HL-60 (cell line): ENCODE measurements around the gene KIF20B.
A peak's percentile ranks its signal among the peaks of the same experiment; 100 is the strongest.

ENCODE experiments used
- DNase-seq, 2 experiments: peaks; one replicate each; pipeline ENCODE4 v3.0.0-alpha.2; 2010 to 2020; ENCODE audit warnings: low read depth in 1 of 2, low spot score in 1 of 2
- H3K27ac ChIP-seq: fragments of 250-450 bp; sonication (Bioruptor Pico); replicated peaks from 2 replicates; pipeline ENCODE4 v1.5.1; 2020; ENCODE audit warnings: mild to moderate bottlenecking, moderate library complexity
- H3K27me3 ChIP-seq: fragments of 250-450 bp; sonication (Bioruptor Pico); 2 replicates; pipeline ENCODE4 v1.5.1; 2021; ENCODE audit warnings: mild to moderate bottlenecking, moderate library complexity; ENCODE audit not compliant: insufficient read depth, poor library complexity, severe bottlenecking
- H3K4me3 ChIP-seq: replicated peaks from 2 replicates; pipeline ENCODE4 v1.5.1; 2011; ENCODE audit warnings: mild to moderate bottlenecking, control low read depth, low read length; ENCODE audit not compliant: insufficient read depth
- CTCF ChIP-seq: IDR thresholded peaks from one replicate; pipeline ENCODE4 v1.5.1; 2011; ENCODE audit warnings: low read length, control low read depth, inconsistent platforms; ENCODE audit not compliant: insufficient read depth
- GABPA ChIP-seq: IDR thresholded peaks from 2 replicates; pipeline ENCODE4 v1.6.1; 2012; ENCODE audit warnings: low read depth
- POLR2AphosphoS5 ChIP-seq: IDR thresholded peaks from 2 replicates; pipeline ENCODE4 v1.6.1; 2012; ENCODE audit warnings: low read depth
- REST ChIP-seq: IDR thresholded peaks from 2 replicates; pipeline ENCODE4 v1.6.1; 2012; ENCODE audit warnings: low read depth; ENCODE audit not compliant: insufficient replicate concordance
- SPI1 ChIP-seq: IDR thresholded peaks from 2 replicates; pipeline ENCODE4 v1.6.1; 2012; ENCODE audit warnings: low read depth, mild to moderate bottlenecking, borderline replicate concordance

The KIF20B gene

GRCh38 chr10:89683883-89684282 is 17.5 kb upstream of the KIF20B start:
- DNase-seq: no peak
- no peak overlapping the region for H3K4me3 ChIP-seq
- no peaks in the 10 kb centered on the region for H3K27me3 ChIP-seq
- no peak for TF ChIP-seq SPI1
- no peak for TF ChIP-seq POLR2AphosphoS5
- TF ChIP-seq CTCF: no peak
- TF ChIP-seq REST: no peak
- TF ChIP-seq GABPA: no peak
- H3K27ac ChIP-seq: no peak overlapping the region

GRCh38 chr10:89684604-89685003 is 16.8 kb upstream of the KIF20B start:
- Histone ChIP-seq H3K27ac (no peak overlapping the region), H3K4me3 (no peak overlapping the region), H3K27me3 (no peaks in the 10 kb centered on the region)
- TF ChIP-seq POLR2AphosphoS5: no peak
- no peak for TF ChIP-seq REST
- TF ChIP-seq SPI1: no peak
- no peak for TF ChIP-seq GABPA
- peak in 1 of 2 experiments; percentile 33 for DNase-seq

GRCh38 chr10:89685936-89686335 is 15.5 kb upstream of the KIF20B start:
- H3K27me3 ChIP-seq: no peaks in the 10 kb centered on the region
- TF ChIP-seq SPI1 (no peak), CTCF (no peak), GABPA (no peak), POLR2AphosphoS5 (no peak), REST (no peak)
- no peak for DNase-seq
- no peak overlapping the region for H3K27ac ChIP-seq
- H3K4me3 ChIP-seq: no peak overlapping the region
